ENCODE measurements around the gene MRPL17. TPM values are rescaled to one million over a fixed set of nuclear protein-coding genes. Genes with fewer than 3 reads are reported as not detected.

MRPL17 gene
- total and polyA plus RNA-seq, 4 donors = 14.0 to 21.8 (median 19.0) TPM

GRCh38 chr11:6674862-6675261 lies 8.3 kb downstream of the MRPL17 start:
- no peaks in the 10 kb centered on the region for H3K27me3 ChIP-seq (ENCODE audit: control insufficient read depth in 4 of 4, insufficient read depth in 4 of 4, low read length in 3 of 4)
- no peaks in the 10 kb centered on the region for H3K9me3 ChIP-seq (ENCODE audit: control insufficient read depth in 4 of 4, low read length in 3 of 4)
- no peak overlapping the region for H3K9ac ChIP-seq (ENCODE audit: low read depth in 1 of 2, low read length in 2 of 2)
- H3K4me3 ChIP-seq (ENCODE audit: low read depth in 1 of 3, low read length in 3 of 3) = no peak overlapping the region
- no peak overlapping the region for H3K27ac ChIP-seq (ENCODE audit: low read depth in 1 of 2, low read length in 2 of 2)
- no peaks in the 10 kb centered on the region for H3K36me3 ChIP-seq (ENCODE audit: control insufficient read depth in 4 of 4, insufficient read depth in 3 of 4, low read depth in 1 of 4, low read length in 3 of 4)
- TF ChIP-seq RAD21 (IDR thresholded peaks at IDR 0.05) (no peak), ZBTB33 (IDR thresholded peaks at IDR 0.05) (no peak), JUND (IDR thresholded peaks at IDR 0.05) (no peak)
- 85% methylated on average over 4 of the region's 4 CpGs for WGBS
- no peak for DNase-seq (ENCODE audit: low spot score)
- peaks cover 0 to 2% (median 0%) of the 10 kb centered on the region in 4 donors for H3K4me1 ChIP-seq (ENCODE audit: control insufficient read depth in 4 of 4, insufficient read depth in 4 of 4, low read length in 3 of 4)

- no peaks in the 10 kb centered on the region for H3K9me3 ChIP-seq (ENCODE audit: control insufficient read depth in 4 of 4, low read length in 3 of 4)
- H3K27me3 ChIP-seq (ENCODE audit: control insufficient read depth in 4 of 4, insufficient read depth in 4 of 4, low read length in 3 of 4) = no peaks in the 10 kb centered on the region
- H3K9ac ChIP-seq (ENCODE audit: low read depth in 1 of 2, low read length in 2 of 2) = no peak overlapping the region
- H3K36me3 ChIP-seq (ENCODE audit: control insufficient read depth in 4 of 4, insufficient read depth in 3 of 4, low read depth in 1 of 4, low read length in 3 of 4) = no peaks in the 10 kb centered on the region
- WGBS = 90% methylated on average over 1 of the region's 1 CpG
- no peak for DNase-seq (ENCODE audit: low spot score)
- TF ChIP-seq MAX (IDR thresholded peaks at IDR 0.05) (no peak), TAF1 (conservative IDR thresholded peaks at IDR 0.05) (no peak), EGR1 (IDR thresholded peaks at IDR 0.05; ENCODE audit: low read depth in 2 of 2) (no peak), RXRA (IDR thresholded peaks at IDR 0.05) (no peak), SP1 (IDR thresholded peaks at IDR 0.05) (no peak), HNF4G (IDR thresholded peaks at IDR 0.05) (no peak), ZBTB33 (IDR thresholded peaks at IDR 0.05) (no peak), JUND (IDR thresholded peaks at IDR 0.05) (no peak), ATF3 (IDR thresholded peaks at IDR 0.05) (no peak), RAD21 (IDR thresholded peaks at IDR 0.05) (no peak)
- H3K4me1 ChIP-seq (ENCODE audit: control insufficient read depth in 4 of 4, insufficient read depth in 4 of 4, low read length in 3 of 4) = peaks cover 0 to 2% (median 0%) of the 10 kb centered on the region in 4 donors
- no peak overlapping the region for H3K27ac ChIP-seq (ENCODE audit: low read depth in 1 of 2, low read length in 2 of 2)
- H3K4me3 ChIP-seq (ENCODE audit: low read depth in 1 of 3, low read length in 3 of 3) = no peak overlapping the region
Measured at GRCh38 chr11:6674219-6674597, 8.9 kb downstream of the MRPL17 start.

- DNase-seq (ENCODE audit: low spot score) = no peak
- no peak for TF ChIP-seq YY1 (IDR thresholded peaks at IDR 0.05)
- no peak for TF ChIP-seq GABPA (IDR thresholded peaks at IDR 0.05 in 1 of 2, conservative IDR thresholded peaks at IDR 0.05 in 1 of 2)
- TF ChIP-seq ATF3 (IDR thresholded peaks at IDR 0.05) = no peak
- no peak for TF ChIP-seq FOXA1 (IDR thresholded peaks at IDR 0.05)
- no peak for TF ChIP-seq JUND (IDR thresholded peaks at IDR 0.05)
- TF ChIP-seq HNF4G (IDR thresholded peaks at IDR 0.05) = no peak
- no peak for TF ChIP-seq RAD21 (IDR thresholded peaks at IDR 0.05)
- TF ChIP-seq FOXA2 (IDR thresholded peaks at IDR 0.05) = no peak
- TF ChIP-seq CTCF (IDR thresholded peaks at IDR 0.05; ENCODE audit: low read depth, low read length, missing input control) = no peak
- no peak for TF ChIP-seq MAX (IDR thresholded peaks at IDR 0.05)
- no peak for TF ChIP-seq TAF1 (conservative IDR thresholded peaks at IDR 0.05)
- no peak for TF ChIP-seq RXRA (IDR thresholded peaks at IDR 0.05)
- no peak for TF ChIP-seq NR2F2 (IDR thresholded peaks at IDR 0.05)
- TF ChIP-seq ZBTB33 (IDR thresholded peaks at IDR 0.05) = no peak
- TF ChIP-seq HNF4A (conservative IDR thresholded peaks at IDR 0.05) = no peak
- no peak for TF ChIP-seq EGR1 (IDR thresholded peaks at IDR 0.05; ENCODE audit: low read depth in 2 of 2)
- Histone ChIP-seq H3K9ac (ENCODE audit: low read depth in 1 of 2, low read length in 2 of 2) (no peak overlapping the region), H3K27me3 (ENCODE audit: control insufficient read depth in 4 of 4, insufficient read depth in 4 of 4, low read length in 3 of 4) (no peaks in the 10 kb centered on the region), H3K4me3 (ENCODE audit: low read depth in 1 of 3, low read length in 3 of 3) (no peak overlapping the region), H3K4me1 (ENCODE audit: control insufficient read depth in 4 of 4, insufficient read depth in 4 of 4, low read length in 3 of 4) (peaks cover 0 to 2% (median 0%) of the 10 kb centered on the region in 4 donors), H3K36me3 (ENCODE audit: control insufficient read depth in 4 of 4, insufficient read depth in 3 of 4, low read depth in 1 of 4, low read length in 3 of 4) (no peaks in the 10 kb centered on the region), H3K27ac (ENCODE audit: low read depth in 1 of 2, low read length in 2 of 2) (no peak overlapping the region), H3K9me3 (ENCODE audit: control insufficient read depth in 4 of 4, low read length in 3 of 4) (no peaks in the 10 kb centered on the region)
Measured at GRCh38 chr11:6673523-6674218, 9.5 kb downstream of the MRPL17 start.

All from liver (tissue), 9 donors.